ENCODE results near the gene PHF24. TPM values are rescaled to one million over a fixed set of nuclear protein-coding genes. Genes with fewer than 3 reads are reported as not detected.

PHF24 gene
- total and polyA plus RNA-seq, 10 of the 15 experiments (the other 5 are each of a cell fraction or from before 2014, with no cell fraction given): 0.02 to 0.04 TPM; not detected in 8

GRCh38 chr9:34976992-34977391 is 18.9 kb downstream of the PHF24 start:
- RAD21 ChIA-PET (ENCODE audit: unreplicated experiment): no interaction called here
- Histone ChIP-seq H3K36me3 (ENCODE audit: control insufficient read depth in 2 of 2, insufficient read depth in 2 of 2, low read length in 1 of 2) (no peaks in the 10 kb centered on the region), H3K27ac (ENCODE audit: control insufficient read depth, insufficient read depth) (no peak overlapping the region), H3K27me3 (replicated peaks in 1 of 2; ENCODE audit: control insufficient read depth in 2 of 2, insufficient read depth in 2 of 2, low read length in 1 of 2) (peaks cover 0 to 2% of the 10 kb centered on the region in 2 experiments; a peak in 3 of 4 replicates), H3K79me2 (ENCODE audit: control insufficient read depth, insufficient read depth, low read length) (no peaks in the 10 kb centered on the region), H4K20me1 (ENCODE audit: control insufficient read depth, insufficient read depth) (no peaks in the 10 kb centered on the region), H2AFZ (ENCODE audit: control insufficient read depth, low read depth, low read length) (no peak overlapping the region), H3K4me1 (ENCODE audit: control insufficient read depth, insufficient read depth, low read length) (no peaks in the 10 kb centered on the region; the same call in 1 of the 2 replicates), H3K9ac (ENCODE audit: control insufficient read depth, insufficient read depth, low read length) (no peak overlapping the region), H3K4me3 (no peak overlapping the region), H3K9me3 (replicated peaks; ENCODE audit: control insufficient read depth, insufficient read depth, low read length) (no peaks in the 10 kb centered on the region), H3K4me2 (ENCODE audit: control insufficient read depth, insufficient read depth) (no peak overlapping the region)
- ATAC-seq (no peak), FAIRE-seq (no peak), DNase-seq (ENCODE audit: low read depth, low spot score) (no peak)
- intact Hi-C loops (cut with micrococcal nuclease; ENCODE audit: unreplicated experiment) (no loop called here), in situ Hi-C loops (cut with MboI) (no loop called here)
- TF ChIP-seq SMC3 (IDR thresholded peaks at IDR 0.05; ENCODE audit: borderline replicate concordance, low read length): no peak
- TF ChIP-seq PBX3 (IDR thresholded peaks at IDR 0.05; ENCODE audit: insufficient replicate concordance, low read depth, low read length): no peak
- no peak for TF ChIP-seq HDAC6 (IDR thresholded peaks at IDR 0.05; ENCODE audit: unreplicated experiment)
- TF ChIP-seq RELA (IDR thresholded peaks at IDR 0.05; ENCODE audit: borderline replicate concordance, partially characterized antibody): no peak
- no peak for TF ChIP-seq FOXM1 (IDR thresholded peaks at IDR 0.05; ENCODE audit: low read depth, low read length)
- no peak for TF ChIP-seq KDM1A (IDR thresholded peaks at IDR 0.05; ENCODE audit: borderline replicate concordance)
- TF ChIP-seq ZNF217 (IDR thresholded peaks at IDR 0.05): no peak
- TF ChIP-seq TCF12 (IDR thresholded peaks at IDR 0.05; ENCODE audit: low read depth, low read length): no peak
- TF ChIP-seq BACH1 (IDR thresholded peaks at IDR 0.05; ENCODE audit: borderline replicate concordance): no peak
- TF ChIP-seq TARDBP (IDR thresholded peaks at IDR 0.05; ENCODE audit: borderline replicate concordance): no peak
- POLR2A ChIA-PET: no interaction called here
- CTCF ChIA-PET: no interaction called here
- SMC1A ChIA-PET (ENCODE audit: uncharacterized antibody, unreplicated experiment): no interaction called here
- BruUV-seq (replicated peaks): no TSS peak
- 51% methylated on average over 11 of the region's 11 CpGs for WGBS (ENCODE audit: insufficient coverage, insufficient replicate concordance, low lambda C conversion rate, missing lambda C conversion rate)
